22Rv1 (cell line): ENCODE data around the gene DIMT1.

Experiments used
- CTCF ChIP-seq: fragments of 450-650 bp; IDR thresholded peaks from 2 replicates; pipeline ENCODE4 v1.5.1; 2017; ENCODE audit warnings: mild to moderate bottlenecking
- ZFX ChIP-seq: fragments of 450-650 bp; IDR thresholded peaks from 2 replicates; pipeline ENCODE4 v1.6.1; 2017; ENCODE audit warnings: antibody characterized with exemption, borderline replicate concordance

- TF ChIP-seq CTCF (no peak), ZFX (no peak)
Measured at GRCh38 chr5:62340392-62340791, 63.3 kb downstream of the DIMT1 start.
